PC-9 (cell line): Measurements from ENCODE around the gene BASP1.

Experiments used
- EZH2 ChIP-seq: fragments of 200-600 bp; sonication (generic); IDR thresholded peaks from 2 replicates; pipeline ENCODE4 v1.8.0; 2017; ENCODE audit warnings: antibody characterized with exemption, low read depth
- TF ChIP-seq, protein P1 (sequence below): fragments of 200-600 bp; sonication (generic); conservative IDR thresholded peaks from 2 replicates; pipeline ENCODE4 v1.6.1; 2017; ENCODE audit warnings: mixed run types, antibody characterized with exemption, mild to moderate bottlenecking, moderate library complexity

DNA sequence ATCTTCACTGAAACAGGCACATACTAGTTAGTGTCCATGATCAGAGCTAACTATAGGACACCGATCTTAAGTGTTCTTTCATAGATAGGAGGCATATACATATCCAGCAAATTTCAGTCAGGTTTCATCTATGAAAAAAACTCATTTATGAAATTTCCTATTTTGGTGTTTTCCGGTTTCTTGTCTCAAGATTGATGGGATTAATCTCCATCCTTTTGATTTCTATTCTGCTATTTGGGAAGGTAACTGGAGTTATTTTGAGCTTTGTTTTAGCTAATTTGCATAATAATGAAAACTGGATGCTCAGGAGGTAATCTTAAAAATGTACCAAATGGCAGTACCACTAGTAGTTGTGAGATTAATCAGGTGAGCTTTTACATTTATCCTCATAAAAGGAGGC is 62.1 kb downstream of the BASP1 start:
- TF ChIP-seq, protein P1, sequence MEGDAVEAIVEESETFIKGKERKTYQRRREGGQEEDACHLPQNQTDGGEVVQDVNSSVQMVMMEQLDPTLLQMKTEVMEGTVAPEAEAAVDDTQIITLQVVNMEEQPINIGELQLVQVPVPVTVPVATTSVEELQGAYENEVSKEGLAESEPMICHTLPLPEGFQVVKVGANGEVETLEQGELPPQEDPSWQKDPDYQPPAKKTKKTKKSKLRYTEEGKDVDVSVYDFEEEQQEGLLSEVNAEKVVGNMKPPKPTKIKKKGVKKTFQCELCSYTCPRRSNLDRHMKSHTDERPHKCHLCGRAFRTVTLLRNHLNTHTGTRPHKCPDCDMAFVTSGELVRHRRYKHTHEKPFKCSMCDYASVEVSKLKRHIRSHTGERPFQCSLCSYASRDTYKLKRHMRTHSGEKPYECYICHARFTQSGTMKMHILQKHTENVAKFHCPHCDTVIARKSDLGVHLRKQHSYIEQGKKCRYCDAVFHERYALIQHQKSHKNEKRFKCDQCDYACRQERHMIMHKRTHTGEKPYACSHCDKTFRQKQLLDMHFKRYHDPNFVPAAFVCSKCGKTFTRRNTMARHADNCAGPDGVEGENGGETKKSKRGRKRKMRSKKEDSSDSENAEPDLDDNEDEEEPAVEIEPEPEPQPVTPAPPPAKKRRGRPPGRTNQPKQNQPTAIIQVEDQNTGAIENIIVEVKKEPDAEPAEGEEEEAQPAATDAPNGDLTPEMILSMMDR, result no peak
- no peak for TF ChIP-seq EZH2
